Measurements from ENCODE around the gene CHCHD3. TPM values are rescaled to one million over a fixed set of nuclear protein-coding genes. Genes with fewer than 3 reads are reported as not detected.

CHCHD3 gene
- polyA plus RNA-seq, 3 donors, result 30.5 to 56.7 (median 48.8) TPM

GRCh38 chr7:132757783-132758182 is 324.1 kb downstream of the CHCHD3 start:
- no peaks in the 10 kb centered on the region for H4K20me1 ChIP-seq (ENCODE audit: insufficient read depth, low read length)
- DNase-seq, result no peak
- peaks cover 0 to 10% of the 10 kb centered on the region in 2 donors for H3K4me1 ChIP-seq (ENCODE audit: control insufficient read depth in 1 of 2, insufficient read depth in 2 of 2, low read length in 2 of 2)
- Mint-ChIP-seq H3K27me3 (ENCODE audit: low read depth in 3 of 3) (peaks cover 0 to 7% (median 5%) of the 10 kb centered on the region in 3 donors), H3K36me3 (no peaks in the 10 kb centered on the region), H3K27ac (no peak overlapping the region), H3K9me3 (peaks cover 0 to 5% (median 0%) of the 10 kb centered on the region in 7 donors), H3K4me3 (no peak overlapping the region), H3K4me1 (peaks cover 7% of the 10 kb centered on the region)
- H3K4me3 ChIP-seq (replicated peaks in 1 of 3; ENCODE audit: low read depth in 2 of 3, low read length in 3 of 3), result no peak overlapping the region
- no peak overlapping the region for H3K4me2 ChIP-seq (replicated peaks; ENCODE audit: extremely low read depth, low read length, poor library complexity, severe bottlenecking)
- intact Hi-C loops (cut with micrococcal nuclease), result no loop called here
- no peaks in the 10 kb centered on the region for H3K27me3 ChIP-seq (ENCODE audit: control insufficient read depth in 2 of 2, insufficient read depth in 2 of 2, low read length in 2 of 2)
- no peaks in the 10 kb centered on the region for H3K36me3 ChIP-seq (replicated peaks in 1 of 2; ENCODE audit: control insufficient read depth in 1 of 2, insufficient read depth in 2 of 2, low read length in 2 of 2)
- no peaks in the 10 kb centered on the region for H3K79me2 ChIP-seq (ENCODE audit: insufficient read depth, low read length)
- H2AFZ ChIP-seq (ENCODE audit: insufficient read depth, low read depth, low read length, poor library complexity, severe bottlenecking), result no peak overlapping the region
- H3K9ac ChIP-seq (ENCODE audit: insufficient read depth, low read length, poor library complexity, severe bottlenecking), result no peak overlapping the region
- H3K9me3 ChIP-seq (replicated peaks in 1 of 2; ENCODE audit: control insufficient read depth in 1 of 2, insufficient read depth in 1 of 2, low read length in 2 of 2), result no peaks in the 10 kb centered on the region
- 100% methylated on average over 1 of the region's 3 CpGs for WGBS (ENCODE audit: insufficient coverage)
- no peak for TF ChIP-seq CTCF (IDR thresholded peaks at IDR 0.05)
- no peak overlapping the region for H3K27ac ChIP-seq (ENCODE audit: low read depth in 1 of 2, low read length in 2 of 2)

- H3K27me3 Mint-ChIP-seq (ENCODE audit: low read depth in 3 of 3), result peaks cover 0 to 5% (median 2%) of the 10 kb centered on the region in 3 donors
- Histone ChIP-seq H4K20me1 (ENCODE audit: insufficient read depth, low read length) (no peaks in the 10 kb centered on the region), H3K4me3 (replicated peaks in 1 of 3; ENCODE audit: low read depth in 2 of 3, low read length in 3 of 3) (no peak overlapping the region), H2AFZ (ENCODE audit: insufficient read depth, low read depth, low read length, poor library complexity, severe bottlenecking) (no peak overlapping the region), H3K27me3 (ENCODE audit: control insufficient read depth in 2 of 2, insufficient read depth in 2 of 2, low read length in 2 of 2) (no peaks in the 10 kb centered on the region), H3K9ac (ENCODE audit: insufficient read depth, low read length, poor library complexity, severe bottlenecking) (no peak overlapping the region), H3K4me1 (ENCODE audit: control insufficient read depth in 1 of 2, insufficient read depth in 2 of 2, low read length in 2 of 2) (peaks cover 0 to 10% of the 10 kb centered on the region in 2 donors), H3K36me3 (replicated peaks in 1 of 2; ENCODE audit: control insufficient read depth in 1 of 2, insufficient read depth in 2 of 2, low read length in 2 of 2) (no peaks in the 10 kb centered on the region), H3K79me2 (ENCODE audit: insufficient read depth, low read length) (no peaks in the 10 kb centered on the region), H3K27ac (ENCODE audit: low read depth in 1 of 2, low read length in 2 of 2) (no peak overlapping the region), H3K9me3 (replicated peaks in 1 of 2; ENCODE audit: control insufficient read depth in 1 of 2, insufficient read depth in 1 of 2, low read length in 2 of 2) (no peaks in the 10 kb centered on the region), H3K4me2 (replicated peaks; ENCODE audit: extremely low read depth, low read length, poor library complexity, severe bottlenecking) (no peak overlapping the region)
- H3K4me3 Mint-ChIP-seq, result no peak overlapping the region
- intact Hi-C loops (cut with micrococcal nuclease), result no loop called here
- H3K9me3 Mint-ChIP-seq, result peaks cover 0 to 5% (median 0%) of the 10 kb centered on the region in 7 donors
- peaks cover 7% of the 10 kb centered on the region for H3K4me1 Mint-ChIP-seq
- TF ChIP-seq CTCF (IDR thresholded peaks at IDR 0.05), result no peak
- no peaks in the 10 kb centered on the region for H3K36me3 Mint-ChIP-seq
- H3K27ac Mint-ChIP-seq, result no peak overlapping the region
- WGBS (ENCODE audit: insufficient coverage), result 72% methylated on average over 4 of the region's 5 CpGs
- DNase-seq, result no peak
Measured at GRCh38 chr7:132756484-132756990, 325.4 kb downstream of the CHCHD3 start.
